Measurements from ENCODE around the gene PRSS23.
A peak's percentile ranks its signal among the peaks of the same experiment; 100 is the strongest.

PRSS23 gene

GRCh38 chr11:86797133-86797532, 3.2 kb upstream of the PRSS23 start:
- Histone ChIP-seq H3K27me3 (replicated peaks) (no peaks in the 10 kb centered on the region), H3K4me3 (ENCODE audit: low read depth, low read length) (no peak overlapping the region), H3K27ac (no peak overlapping the region), H3K36me3 (replicated peaks) (no peaks in the 10 kb centered on the region)
- no peak for DNase-seq
- in situ Hi-C loops (cut with HindIII; ENCODE audit: low pct_ligation_motif_present, low sequenced_read_pairs) = no loop called here
- TF ChIP-seq CTCF (IDR thresholded peaks at IDR 0.05; ENCODE audit: low read depth, low read length, missing control alignments) = no peak

GRCh38 chr11:86798988-86799387, 1.4 kb upstream of the PRSS23 start:
- no peak overlapping the region for H3K4me3 ChIP-seq (ENCODE audit: low read depth, low read length)
- peak overlapping the region; percentile 90 for H3K27ac ChIP-seq
- peak; percentile 12 for TF ChIP-seq CTCF (IDR thresholded peaks at IDR 0.05; ENCODE audit: low read depth, low read length, missing control alignments)
- no peaks in the 10 kb centered on the region for H3K36me3 ChIP-seq (replicated peaks)
- in situ Hi-C loops (cut with HindIII; ENCODE audit: low pct_ligation_motif_present, low sequenced_read_pairs) = no loop called here
- no peaks in the 10 kb centered on the region for H3K27me3 ChIP-seq (replicated peaks)
- DNase-seq = peak; percentile 88

GRCh38 chr11:86799680-86800075, 664 bp upstream of the PRSS23 start:
- in situ Hi-C loops (cut with HindIII; ENCODE audit: low pct_ligation_motif_present, low sequenced_read_pairs) = no loop called here
- peak; percentile 50 for TF ChIP-seq CTCF (IDR thresholded peaks at IDR 0.05; ENCODE audit: low read depth, low read length, missing control alignments)
- Histone ChIP-seq H3K27ac (peak overlapping the region; percentile 90), H3K4me3 (ENCODE audit: low read depth, low read length) (peak overlapping the region; percentile 84), H3K27me3 (replicated peaks) (no peaks in the 10 kb centered on the region), H3K36me3 (replicated peaks) (no peaks in the 10 kb centered on the region)
- no peak for DNase-seq

- H3K36me3 ChIP-seq (replicated peaks) = peaks cover 6% of the 10 kb centered on the region
- no peak for DNase-seq
- in situ Hi-C loops (cut with HindIII; ENCODE audit: low pct_ligation_motif_present, low sequenced_read_pairs) = no loop called here
- peak overlapping the region; percentile 90 for H3K27ac ChIP-seq
- TF ChIP-seq CTCF (IDR thresholded peaks at IDR 0.05; ENCODE audit: low read depth, low read length, missing control alignments) = no peak
- no peaks in the 10 kb centered on the region for H3K27me3 ChIP-seq (replicated peaks)
- H3K4me3 ChIP-seq (ENCODE audit: low read depth, low read length) = peak overlapping the region; percentile 84
Measured at GRCh38 chr11:86800960-86801272, 574 bp downstream of the PRSS23 start.

GRCh38 chr11:86801364-86801763, 1.0 kb downstream of the PRSS23 start:
- in situ Hi-C loops (cut with HindIII; ENCODE audit: low pct_ligation_motif_present, low sequenced_read_pairs) = no loop called here
- H3K36me3 ChIP-seq (replicated peaks) = peaks cover 9% of the 10 kb centered on the region
- DNase-seq = no peak
- H3K27me3 ChIP-seq (replicated peaks) = no peaks in the 10 kb centered on the region
- no peak for TF ChIP-seq CTCF (IDR thresholded peaks at IDR 0.05; ENCODE audit: low read depth, low read length, missing control alignments)
- peak overlapping the region; percentile 84 for H3K4me3 ChIP-seq (ENCODE audit: low read depth, low read length)
- peak overlapping the region; percentile 90 for H3K27ac ChIP-seq

GRCh38 chr11:86802146-86802545, 1.8 kb downstream of the PRSS23 start:
- Histone ChIP-seq H3K36me3 (replicated peaks) (peaks cover 16% of the 10 kb centered on the region), H3K27me3 (replicated peaks) (no peaks in the 10 kb centered on the region), H3K27ac (peak overlapping the region; percentile 90), H3K4me3 (ENCODE audit: low read depth, low read length) (peak overlapping the region; percentile 84)
- TF ChIP-seq CTCF (IDR thresholded peaks at IDR 0.05; ENCODE audit: low read depth, low read length, missing control alignments) = no peak
- in situ Hi-C loops (cut with HindIII; ENCODE audit: low pct_ligation_motif_present, low sequenced_read_pairs) = no loop called here
- DNase-seq = no peak

All from brain microvascular endothelial cell (primary cell).